ENCODE data around the gene ITPR2. TPM values are rescaled to one million over a fixed set of nuclear protein-coding genes. Genes with fewer than 3 reads are reported as not detected.

Gene ITPR2
- polyA plus RNA-seq, 1 experiment, result 3.4 TPM

DNA sequence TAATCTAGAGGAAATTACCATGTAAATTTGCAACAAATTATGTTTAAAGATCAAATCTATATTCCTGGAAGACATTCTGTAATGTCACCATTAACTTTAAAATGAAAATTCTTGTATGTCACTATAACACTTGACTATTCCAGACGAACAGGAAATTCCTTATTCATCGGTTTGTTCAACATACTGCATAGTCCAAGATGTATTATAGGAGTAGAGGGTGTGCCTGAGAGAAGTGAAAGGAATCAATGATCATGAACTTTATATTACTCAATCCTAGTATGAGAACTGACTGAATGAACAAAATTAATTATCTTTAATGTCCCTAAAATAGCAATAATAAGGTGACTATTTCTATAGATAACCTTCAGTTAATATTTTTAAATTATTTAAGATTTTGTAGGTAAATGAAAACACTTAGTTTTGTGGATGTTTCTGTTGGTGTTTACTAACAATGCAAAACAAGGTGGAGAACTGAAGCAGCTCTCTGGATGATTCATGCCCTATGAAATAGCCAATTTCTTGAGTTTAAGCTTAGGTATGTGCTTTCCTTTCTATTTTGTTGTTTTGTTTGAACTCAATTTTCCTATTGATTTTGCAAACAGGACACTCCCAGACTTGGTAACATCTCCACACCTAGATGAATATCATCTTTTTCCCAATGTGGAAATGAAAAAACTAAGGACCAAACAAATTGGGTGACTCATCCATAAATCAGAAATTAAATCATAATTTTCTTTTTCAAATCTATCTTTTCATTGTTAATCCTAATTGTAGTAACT lies 18.2 kb upstream of the ITPR2 start:
- CTCF ChIA-PET, result interaction anchor here (2.5 kb wide), 1 partner anchor 34 kb away, joined by 14 read pairs; no protein-coding TSS in a partner anchor
- H3K9me3 ChIP-seq (ENCODE audit: control insufficient read depth, insufficient read depth, low read length), result no peaks in the 10 kb centered on the region
- no peak for DNase-seq (ENCODE audit: low read depth, low spot score)
- TF ChIP-seq, protein P1, sequence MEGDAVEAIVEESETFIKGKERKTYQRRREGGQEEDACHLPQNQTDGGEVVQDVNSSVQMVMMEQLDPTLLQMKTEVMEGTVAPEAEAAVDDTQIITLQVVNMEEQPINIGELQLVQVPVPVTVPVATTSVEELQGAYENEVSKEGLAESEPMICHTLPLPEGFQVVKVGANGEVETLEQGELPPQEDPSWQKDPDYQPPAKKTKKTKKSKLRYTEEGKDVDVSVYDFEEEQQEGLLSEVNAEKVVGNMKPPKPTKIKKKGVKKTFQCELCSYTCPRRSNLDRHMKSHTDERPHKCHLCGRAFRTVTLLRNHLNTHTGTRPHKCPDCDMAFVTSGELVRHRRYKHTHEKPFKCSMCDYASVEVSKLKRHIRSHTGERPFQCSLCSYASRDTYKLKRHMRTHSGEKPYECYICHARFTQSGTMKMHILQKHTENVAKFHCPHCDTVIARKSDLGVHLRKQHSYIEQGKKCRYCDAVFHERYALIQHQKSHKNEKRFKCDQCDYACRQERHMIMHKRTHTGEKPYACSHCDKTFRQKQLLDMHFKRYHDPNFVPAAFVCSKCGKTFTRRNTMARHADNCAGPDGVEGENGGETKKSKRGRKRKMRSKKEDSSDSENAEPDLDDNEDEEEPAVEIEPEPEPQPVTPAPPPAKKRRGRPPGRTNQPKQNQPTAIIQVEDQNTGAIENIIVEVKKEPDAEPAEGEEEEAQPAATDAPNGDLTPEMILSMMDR (IDR thresholded peaks at IDR 0.05; ENCODE audit: low read depth, low read length), result no peak
- H3K27me3 ChIP-seq (ENCODE audit: control insufficient read depth, insufficient read depth, low read length), result peaks cover 3% of the 10 kb centered on the region
- no peak overlapping the region for H3K27ac ChIP-seq (ENCODE audit: low read depth, low read length)
- POLR2A ChIA-PET, result no interaction called here
- no peak overlapping the region for H3K4me3 ChIP-seq (ENCODE audit: low read depth, low read length)

DNA sequence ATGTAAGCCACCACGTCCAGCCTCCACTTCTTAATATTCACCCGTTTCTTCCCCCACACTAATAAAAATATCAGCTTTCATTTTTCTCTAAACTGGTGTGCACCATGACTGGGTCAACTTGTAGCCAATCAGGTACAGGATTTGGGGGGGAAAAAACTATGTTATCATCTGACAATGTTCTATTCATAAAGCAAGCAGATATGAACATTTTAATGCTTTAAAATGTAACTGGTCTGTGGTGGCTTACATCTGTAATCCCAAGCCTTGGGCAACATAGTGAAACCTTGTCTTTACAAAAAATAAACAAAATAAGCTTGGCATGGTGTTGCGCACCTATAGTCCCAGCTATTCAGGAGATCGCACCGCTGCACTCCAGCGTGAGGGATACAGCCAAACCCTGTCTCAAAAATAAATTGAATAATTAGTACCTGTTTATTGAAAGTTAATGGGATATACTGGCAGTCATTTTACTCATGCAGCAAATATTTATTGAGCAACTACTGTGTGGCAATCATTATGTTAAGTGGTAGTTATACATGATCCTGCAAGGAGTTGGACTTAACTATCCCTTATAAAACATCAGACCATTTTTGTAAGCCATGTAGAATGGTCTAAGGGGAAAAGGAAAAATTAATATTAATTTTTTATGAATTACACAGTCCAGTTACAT lies 15.3 kb upstream of the ITPR2 start:
- no peak for DNase-seq (ENCODE audit: low read depth, low spot score)
- TF ChIP-seq, protein P1 (IDR thresholded peaks at IDR 0.05; ENCODE audit: low read depth, low read length), result no peak
- Histone ChIP-seq H3K9me3 (ENCODE audit: control insufficient read depth, insufficient read depth, low read length) (no peaks in the 10 kb centered on the region), H3K4me3 (ENCODE audit: low read depth, low read length) (no peak overlapping the region), H3K27me3 (ENCODE audit: control insufficient read depth, insufficient read depth, low read length) (no peaks in the 10 kb centered on the region), H3K27ac (ENCODE audit: low read depth, low read length) (no peak overlapping the region)
- ChIA-PET CTCF (no interaction called here), POLR2A (no interaction called here)

DNA sequence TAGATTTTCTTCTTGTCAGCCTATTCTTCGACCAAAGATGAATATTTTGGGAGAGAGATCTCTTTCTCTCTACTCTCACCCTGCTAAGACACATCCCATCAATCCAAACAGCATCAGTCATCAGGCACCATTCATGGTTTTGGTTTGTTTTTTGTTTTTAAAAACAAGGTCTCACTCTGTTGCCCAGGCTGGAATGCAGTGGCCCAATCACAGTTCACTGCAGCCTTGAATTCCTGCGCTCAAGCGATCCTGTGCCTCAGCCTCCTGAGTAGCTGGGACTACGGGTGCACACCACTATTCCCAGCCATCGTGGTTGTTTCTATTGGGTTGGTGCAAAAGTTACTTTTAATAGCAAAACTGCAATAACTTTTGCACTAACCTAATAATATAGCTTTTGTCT lies 14.4 kb upstream of the ITPR2 start:
- TF ChIP-seq, protein P1 (IDR thresholded peaks at IDR 0.05; ENCODE audit: low read depth, low read length), result no peak
- no peaks in the 10 kb centered on the region for H3K9me3 ChIP-seq (ENCODE audit: control insufficient read depth, insufficient read depth, low read length)
- H3K4me3 ChIP-seq (ENCODE audit: low read depth, low read length), result no peak overlapping the region
- POLR2A ChIA-PET, result no interaction called here
- H3K27ac ChIP-seq (ENCODE audit: low read depth, low read length), result no peak overlapping the region
- CTCF ChIA-PET, result interaction anchor here (0.6 kb wide), 1 partner anchor 38 kb away, joined by 5 read pairs; no protein-coding TSS in a partner anchor
- no peak for DNase-seq (ENCODE audit: low read depth, low spot score)
- no peaks in the 10 kb centered on the region for H3K27me3 ChIP-seq (ENCODE audit: control insufficient read depth, insufficient read depth, low read length)

DNA sequence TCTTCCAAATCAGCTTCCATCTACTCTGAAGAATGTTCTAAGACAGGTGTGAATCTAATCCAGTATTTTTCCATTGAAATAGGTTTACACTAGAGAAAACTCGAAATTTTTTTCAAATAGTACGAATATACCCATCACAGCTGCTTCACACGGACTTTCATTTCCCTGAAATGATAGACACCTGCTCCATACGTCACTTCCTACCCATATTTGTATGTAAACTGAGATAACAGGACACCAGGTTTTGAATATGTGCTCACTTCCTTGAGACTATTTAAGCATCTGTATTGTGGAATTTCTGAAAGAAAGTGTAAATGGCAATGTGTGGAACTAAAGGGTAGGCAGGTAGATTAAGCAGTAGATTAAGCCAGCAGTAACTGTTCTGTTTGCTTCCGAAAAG lies 13.4 kb upstream of the ITPR2 start:
- Histone ChIP-seq H3K27ac (ENCODE audit: low read depth, low read length) (no peak overlapping the region), H3K4me3 (ENCODE audit: low read depth, low read length) (no peak overlapping the region), H3K9me3 (ENCODE audit: control insufficient read depth, insufficient read depth, low read length) (no peaks in the 10 kb centered on the region), H3K27me3 (ENCODE audit: control insufficient read depth, insufficient read depth, low read length) (no peaks in the 10 kb centered on the region)
- DNase-seq (ENCODE audit: low read depth, low spot score), result no peak
- POLR2A ChIA-PET, result interaction anchor here (1.3 kb wide), 1 partner anchor 14 kb away, joined by 8 read pairs; the partner anchor contains the start of gene ITPR2
- TF ChIP-seq, protein P1 (IDR thresholded peaks at IDR 0.05; ENCODE audit: low read depth, low read length), result no peak
- CTCF ChIA-PET, result interaction anchor here (0.8 to 1.5 kb wide), 4 partner anchors 39 to 194 kb away, joined by 3 to 10 read pairs (median 4); no protein-coding TSS in a partner anchor

DNA sequence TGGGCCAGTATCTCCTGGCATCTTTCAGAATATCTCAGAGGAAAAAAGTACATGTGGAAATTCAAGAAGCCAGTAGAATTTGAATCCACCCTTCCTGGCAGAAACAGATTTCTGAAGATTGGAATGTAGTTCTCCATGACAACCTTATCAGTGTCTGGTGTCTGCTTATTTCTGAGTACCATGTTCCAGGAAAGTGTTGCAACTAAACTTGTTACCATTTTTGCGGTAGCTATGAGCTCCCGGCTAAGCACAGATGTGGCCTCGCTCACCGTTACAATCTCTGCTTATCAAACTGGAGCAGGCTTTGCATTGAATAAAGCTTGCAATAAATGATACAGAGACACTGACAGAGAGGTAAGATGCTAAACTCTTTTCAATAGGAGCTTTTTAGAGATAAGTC lies 13.0 kb upstream of the ITPR2 start:
- peak; percentile 77 for DNase-seq (ENCODE audit: low read depth, low spot score)
- no peaks in the 10 kb centered on the region for H3K27me3 ChIP-seq (ENCODE audit: control insufficient read depth, insufficient read depth, low read length)
- no peaks in the 10 kb centered on the region for H3K9me3 ChIP-seq (ENCODE audit: control insufficient read depth, insufficient read depth, low read length)
- ChIA-PET CTCF (interaction anchor here (0.8 to 1.5 kb wide), 6 partner anchors 39 to 194 kb away, joined by 3 to 10 read pairs (median 4); no protein-coding TSS in a partner anchor), POLR2A (interaction anchor here (1.3 kb wide), 1 partner anchor 13 kb away, joined by 8 read pairs; the partner anchor contains the start of gene ITPR2)
- TF ChIP-seq, protein P1 (IDR thresholded peaks at IDR 0.05; ENCODE audit: low read depth, low read length), result no peak
- H3K4me3 ChIP-seq (ENCODE audit: low read depth, low read length), result no peak overlapping the region
- H3K27ac ChIP-seq (ENCODE audit: low read depth, low read length), result no peak overlapping the region
